Measurements from ENCODE around the gene TPPP3.

GRCh38 chr16:67390816-67391423 is 2.4 kb downstream of the TPPP3 start:
- TF ChIP-seq CTCF (IDR thresholded peaks at IDR 0.05; ENCODE audit: low read length) (no peak), EZH2 (optimal IDR thresholded peaks at IDR 0.05; ENCODE audit: low read depth, low read length) (no peak), EZH2phosphoT487 (IDR thresholded peaks at IDR 0.05; ENCODE audit: low read length) (no peak)

Measured in MM.1S (cell line).